Measurements from ENCODE around the gene CACNA1D.

Gene CACNA1D

GRCh38 chr3:53750253-53751210, 256.1 kb downstream of the CACNA1D start:
- no peak for DNase-seq (ENCODE audit: low spot score)

- DNase-seq (ENCODE audit: low spot score), result no peak
These were observed 259.2 kb downstream of the CACNA1D start for GRCh38 chr3:53753518-53754183.

DNA sequence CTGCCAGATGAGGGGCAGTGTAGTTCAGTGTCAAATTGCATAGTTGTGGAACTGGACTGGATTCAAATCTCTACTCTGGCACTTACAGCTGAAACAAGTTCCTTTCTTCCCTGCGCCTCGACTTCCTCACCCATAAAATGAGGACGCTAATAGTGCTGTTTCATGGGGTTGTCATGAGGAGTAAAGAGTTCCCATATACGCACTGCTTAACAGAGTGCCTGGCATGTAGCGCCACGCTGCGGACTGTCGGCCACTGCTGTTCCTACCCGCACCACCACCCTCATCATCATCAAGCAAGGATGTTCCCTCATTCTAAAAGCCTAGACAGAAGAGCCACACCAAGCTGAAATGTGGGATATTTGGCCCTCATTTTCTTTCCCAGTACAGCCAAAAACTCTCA, 259.9 kb downstream of the CACNA1D start:
- DNase-seq (ENCODE audit: low spot score), result no peak

GRCh38 chr3:53758846-53759245, 264.4 kb downstream of the CACNA1D start:
- DNase-seq (ENCODE audit: low spot score), result no peak

GRCh38 chr3:53763353-53763752, 268.9 kb downstream of the CACNA1D start:
- DNase-seq (ENCODE audit: low spot score), result no peak

- no peak for DNase-seq (ENCODE audit: low spot score)
These were observed 269.8 kb downstream of the CACNA1D start for GRCh38 chr3:53764026-53764775.

GRCh38 chr3:53765753-53766152, 271.3 kb downstream of the CACNA1D start:
- no peak for DNase-seq (ENCODE audit: low spot score)

DNA sequence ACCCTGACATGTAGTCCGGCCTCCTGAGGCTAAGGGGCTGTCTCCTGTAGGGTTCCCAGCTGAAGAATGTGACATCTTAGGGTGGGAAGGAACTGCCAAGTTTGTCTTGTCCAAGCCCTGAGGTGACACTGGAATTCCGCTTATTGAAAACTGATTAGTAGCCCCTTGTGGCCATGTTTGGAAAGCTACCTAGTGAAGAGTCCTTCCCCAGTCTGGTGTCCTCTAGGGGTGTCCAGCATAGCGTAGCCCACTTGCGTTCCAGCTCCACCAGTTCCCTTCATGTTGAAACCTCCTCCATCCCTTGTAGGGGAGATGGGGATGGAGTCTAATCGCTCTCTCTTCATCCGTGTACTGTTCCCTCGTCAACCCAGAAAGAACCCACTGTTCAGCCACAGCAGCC, 272.3 kb downstream of the CACNA1D start:
- DNase-seq (ENCODE audit: low spot score), result no peak

DNA sequence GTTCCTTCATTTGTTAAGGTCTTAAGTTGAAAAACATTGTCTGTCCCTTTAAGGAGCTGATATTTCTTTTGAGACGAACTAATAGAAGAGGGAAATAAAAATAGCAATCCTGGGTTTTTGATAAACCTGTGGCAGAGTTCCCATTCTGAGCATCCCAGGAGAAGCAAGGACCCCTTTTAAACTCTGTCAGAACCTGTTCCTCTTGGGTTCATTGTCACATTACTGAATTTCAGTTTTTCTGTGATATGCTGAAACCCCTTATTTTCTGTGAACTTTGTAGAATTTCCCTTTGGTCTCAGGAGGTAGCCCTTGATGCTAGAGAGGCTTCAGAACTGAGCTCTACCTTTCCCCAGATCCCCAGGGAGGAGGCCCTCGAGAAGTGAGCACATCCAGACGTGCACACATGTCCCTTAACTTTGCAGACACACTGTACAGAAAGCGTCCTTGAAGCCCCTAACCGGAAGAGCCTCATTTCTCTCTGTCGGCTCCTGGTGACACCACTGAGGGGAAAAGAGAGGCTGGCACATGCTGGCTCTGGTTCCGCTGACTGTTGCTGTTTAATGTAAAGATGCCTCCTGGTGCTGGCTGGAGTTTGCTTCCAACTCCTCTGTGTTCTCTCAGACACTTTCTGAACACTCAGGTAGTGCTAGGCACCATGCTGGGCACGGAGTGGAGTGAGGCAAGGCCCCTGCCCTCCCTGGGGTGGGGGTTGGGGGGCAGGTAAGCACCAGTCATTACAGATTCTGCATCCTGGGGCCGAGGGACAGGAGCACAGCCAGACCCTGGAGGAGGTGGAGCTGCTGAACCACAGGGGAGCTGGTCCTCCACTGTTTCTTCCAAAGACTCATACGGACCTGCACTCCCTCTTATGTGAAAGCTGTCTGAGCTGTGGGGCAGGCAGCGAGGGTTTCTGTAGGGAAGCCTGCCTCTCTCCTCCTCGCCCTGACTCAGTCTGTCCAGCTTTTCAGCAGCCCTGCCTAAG, 274.4 kb downstream of the CACNA1D start:
- DNase-seq (ENCODE audit: low spot score), result no peak

DNA sequence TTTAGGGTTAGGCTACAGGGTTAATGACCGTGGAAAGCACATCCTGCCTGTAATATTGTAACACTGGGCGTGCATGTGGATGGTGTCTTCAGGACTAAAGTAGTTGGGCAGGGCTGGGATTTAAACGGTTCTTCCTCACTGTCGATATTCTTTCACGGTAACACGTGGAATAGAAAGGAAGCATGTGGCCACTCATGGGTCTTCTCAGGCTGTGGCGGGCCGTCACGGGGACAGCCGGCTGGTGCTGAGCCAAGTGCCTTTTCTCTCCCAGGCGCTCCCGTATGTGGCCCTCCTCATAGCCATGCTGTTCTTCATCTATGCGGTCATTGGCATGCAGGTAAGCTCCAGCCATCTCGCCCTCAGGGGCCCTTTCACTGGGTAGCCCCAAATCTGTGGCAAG, 278.2 kb downstream of the CACNA1D start:
- no peak for DNase-seq (ENCODE audit: low spot score)

GRCh38 chr3:53773021-53773436, 278.6 kb downstream of the CACNA1D start:
- no peak for DNase-seq (ENCODE audit: low spot score)

GRCh38 chr3:53773611-53774368, 279.4 kb downstream of the CACNA1D start:
- no peak for DNase-seq (ENCODE audit: low spot score)

- DNase-seq (ENCODE audit: low spot score), result no peak
These were observed 280.0 kb downstream of the CACNA1D start for GRCh38 chr3:53774414-53774813.

- no peak for DNase-seq (ENCODE audit: low spot score)
These were observed 280.6 kb downstream of the CACNA1D start for GRCh38 chr3:53775018-53775417.

- no peak for DNase-seq (ENCODE audit: low spot score)
These were observed 281.4 kb downstream of the CACNA1D start for GRCh38 chr3:53775834-53776251.

DNA sequence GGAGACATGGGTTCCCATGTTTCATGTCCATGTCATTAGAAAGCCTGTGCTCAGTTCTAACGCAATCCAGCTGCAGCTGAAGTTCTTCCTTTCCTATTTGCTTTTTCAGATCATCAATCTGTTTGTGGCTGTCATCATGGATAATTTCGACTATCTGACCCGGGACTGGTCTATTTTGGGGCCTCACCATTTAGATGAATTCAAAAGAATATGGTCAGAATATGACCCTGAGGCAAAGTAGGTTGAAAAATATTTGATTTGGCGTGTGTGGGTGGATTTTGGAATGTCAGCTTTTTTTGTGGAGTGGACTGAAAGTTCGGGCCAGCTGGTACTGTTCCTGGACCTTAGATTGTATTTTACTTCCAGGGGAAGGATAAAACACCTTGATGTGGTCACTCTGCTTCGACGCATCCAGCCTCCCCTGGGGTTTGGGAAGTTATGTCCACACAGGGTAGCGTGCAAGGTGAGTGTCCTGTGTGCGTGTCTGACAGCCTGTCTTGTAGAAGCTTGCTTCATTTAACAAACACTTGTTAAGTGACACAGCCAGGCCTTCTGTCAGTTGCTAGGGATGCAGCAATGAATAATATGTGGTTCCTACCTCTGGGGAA, 282.2 kb downstream of the CACNA1D start:
- DNase-seq (ENCODE audit: low spot score), result no peak

- no peak for DNase-seq (ENCODE audit: low spot score)
These were observed 283.1 kb downstream of the CACNA1D start for GRCh38 chr3:53777468-53777867.

DNA sequence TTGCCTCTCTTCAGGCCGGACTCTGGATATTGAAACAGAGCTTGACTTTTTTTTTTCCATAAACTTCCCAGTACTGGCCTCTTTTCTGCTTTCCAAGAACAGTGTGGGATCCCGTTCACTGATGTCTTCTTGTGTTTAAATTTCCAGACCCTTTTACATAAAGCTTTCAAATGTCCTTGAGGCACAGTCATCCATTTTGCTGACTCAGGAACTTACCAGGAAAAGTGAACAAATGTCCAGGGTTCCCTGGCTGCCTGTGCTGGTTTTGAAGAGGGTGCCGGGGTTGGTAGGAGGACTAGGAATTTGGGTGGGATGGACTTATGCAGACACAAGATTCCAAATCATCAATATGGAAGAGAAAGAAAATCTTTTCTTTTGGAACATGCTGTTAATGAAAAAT, 283.7 kb downstream of the CACNA1D start:
- no peak for DNase-seq (ENCODE audit: low spot score)

- no peak for DNase-seq (ENCODE audit: low spot score)
These were observed 285.8 kb downstream of the CACNA1D start for GRCh38 chr3:53780171-53780570.

- no peak for DNase-seq (ENCODE audit: low spot score)
These were observed 286.4 kb downstream of the CACNA1D start for GRCh38 chr3:53780806-53781205.

All from kidney tubule cell (primary cell).